ENCODE data around the gene KNCN. TPM values are rescaled to one million over a fixed set of nuclear protein-coding genes. Genes with fewer than 3 reads are reported as not detected.

Gene KNCN
- total RNA-seq, 4 donors from 2014 or later = not detected

DNA sequence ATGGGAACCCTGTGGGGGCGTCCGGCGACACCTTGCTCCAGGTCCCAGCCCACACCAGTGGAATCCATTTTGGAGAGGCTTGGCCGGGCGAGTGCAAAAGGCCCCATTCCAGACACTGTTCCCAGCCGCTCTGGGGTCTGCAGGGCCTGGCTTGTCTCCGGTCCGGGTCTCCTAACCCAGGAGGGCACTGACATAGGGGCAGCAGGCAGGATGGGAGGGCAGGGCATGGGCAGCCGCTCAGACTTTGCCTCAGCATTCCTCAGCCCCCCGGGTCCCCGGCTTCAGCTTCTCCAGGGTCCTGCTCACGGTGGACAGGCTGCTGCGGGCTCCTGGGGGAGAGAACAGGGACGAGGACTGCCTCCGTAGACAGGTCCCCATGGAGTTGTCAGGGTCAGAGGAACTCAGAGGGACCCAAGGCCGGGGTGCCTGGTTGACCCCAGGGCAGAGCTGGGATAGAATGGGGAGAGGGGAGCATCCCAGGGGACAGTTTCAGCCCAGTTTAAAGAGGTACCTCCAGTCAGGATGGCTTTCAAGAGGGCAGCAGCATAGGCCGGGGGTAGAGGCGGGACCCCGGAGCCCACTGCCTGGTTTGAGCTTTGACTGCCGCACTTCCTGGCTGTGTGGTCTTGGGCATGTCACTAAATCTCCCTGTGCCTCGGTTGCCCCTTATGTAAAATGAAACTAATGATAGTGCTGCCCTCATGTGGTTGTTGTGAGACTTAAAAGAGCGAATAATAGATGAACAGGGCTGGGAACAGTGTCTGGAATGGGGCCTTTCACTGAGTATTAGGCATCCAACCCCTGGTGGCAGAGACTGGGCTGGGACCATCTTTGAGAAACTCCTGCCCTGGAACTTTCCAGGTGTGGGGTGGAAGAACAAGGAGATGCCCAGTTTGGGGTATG, 3.7 kb downstream of the KNCN start:
- H3K4me3 ChIP-seq = no peak overlapping the region
- H3K4me1 ChIP-seq = no peaks in the 10 kb centered on the region
- H3K27me3 ChIP-seq = peaks cover 20 to 30% (median 26%) of the 10 kb centered on the region in 3 donors
- no peaks in the 10 kb centered on the region for H3K9me3 ChIP-seq
- intact Hi-C loops (cut with DNase I; ENCODE audit: low total_unique reads) = no loop called here
- TF ChIP-seq, protein P1, sequence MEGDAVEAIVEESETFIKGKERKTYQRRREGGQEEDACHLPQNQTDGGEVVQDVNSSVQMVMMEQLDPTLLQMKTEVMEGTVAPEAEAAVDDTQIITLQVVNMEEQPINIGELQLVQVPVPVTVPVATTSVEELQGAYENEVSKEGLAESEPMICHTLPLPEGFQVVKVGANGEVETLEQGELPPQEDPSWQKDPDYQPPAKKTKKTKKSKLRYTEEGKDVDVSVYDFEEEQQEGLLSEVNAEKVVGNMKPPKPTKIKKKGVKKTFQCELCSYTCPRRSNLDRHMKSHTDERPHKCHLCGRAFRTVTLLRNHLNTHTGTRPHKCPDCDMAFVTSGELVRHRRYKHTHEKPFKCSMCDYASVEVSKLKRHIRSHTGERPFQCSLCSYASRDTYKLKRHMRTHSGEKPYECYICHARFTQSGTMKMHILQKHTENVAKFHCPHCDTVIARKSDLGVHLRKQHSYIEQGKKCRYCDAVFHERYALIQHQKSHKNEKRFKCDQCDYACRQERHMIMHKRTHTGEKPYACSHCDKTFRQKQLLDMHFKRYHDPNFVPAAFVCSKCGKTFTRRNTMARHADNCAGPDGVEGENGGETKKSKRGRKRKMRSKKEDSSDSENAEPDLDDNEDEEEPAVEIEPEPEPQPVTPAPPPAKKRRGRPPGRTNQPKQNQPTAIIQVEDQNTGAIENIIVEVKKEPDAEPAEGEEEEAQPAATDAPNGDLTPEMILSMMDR (IDR thresholded peaks at IDR 0.05 in 4 of 5, conservative IDR thresholded peaks at IDR 0.05 in 1 of 5) = peak in 3 of 5 experiments; percentile 36 to 41 (median 41)
- TF ChIP-seq POLR2A (IDR thresholded peaks at IDR 0.05) = no peak
- ATAC-seq (no peak), DNase-seq (no peak)
- H3K36me3 ChIP-seq = no peaks in the 10 kb centered on the region
- H3K27ac ChIP-seq = no peak overlapping the region
- in situ Hi-C loops (cut with MboI; ENCODE audit: low sequenced_read_pairs in 4 of 4) = loop anchor here in 1 of 4 donors (25.0 kb wide), 1 partner anchor 110 kb away; no protein-coding TSS in a partner anchor

DNA sequence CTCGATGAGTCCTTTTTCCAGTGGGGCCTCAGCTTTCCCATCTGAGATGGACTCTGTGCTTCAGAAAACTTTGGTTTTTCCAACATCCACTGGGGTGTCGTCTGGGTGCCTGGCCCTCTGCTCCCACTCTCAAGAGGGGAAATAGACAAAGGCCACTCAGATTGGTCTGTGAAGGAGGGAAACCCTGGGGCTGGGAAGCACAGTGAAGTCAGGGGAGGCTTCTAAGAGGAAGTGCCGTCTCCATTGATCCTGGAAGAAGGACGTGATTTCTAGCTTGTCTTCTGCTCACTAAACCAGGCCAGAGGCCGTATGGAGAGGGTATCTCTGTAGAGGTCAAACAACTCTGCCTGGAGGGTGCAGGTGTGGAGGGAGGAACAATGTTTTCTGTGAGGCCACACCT, 5.2 kb downstream of the KNCN start:
- H3K9me3 ChIP-seq = no peaks in the 10 kb centered on the region
- in situ Hi-C loops (cut with MboI; ENCODE audit: low sequenced_read_pairs in 4 of 4) = loop anchor here in 1 of 4 donors (25.0 kb wide), 1 partner anchor 109 kb away; no protein-coding TSS in a partner anchor
- H3K4me1 ChIP-seq = no peaks in the 10 kb centered on the region
- no peak for ATAC-seq
- no peak overlapping the region for H3K4me3 ChIP-seq
- no peak for DNase-seq
- no peaks in the 10 kb centered on the region for H3K36me3 ChIP-seq
- TF ChIP-seq, protein P1 (IDR thresholded peaks at IDR 0.05 in 4 of 5, conservative IDR thresholded peaks at IDR 0.05 in 1 of 5) = no peak
- no peak for TF ChIP-seq POLR2A (IDR thresholded peaks at IDR 0.05)
- H3K27me3 ChIP-seq = peaks cover 20 to 25% (median 23%) of the 10 kb centered on the region in 3 donors
- intact Hi-C loops (cut with DNase I; ENCODE audit: low total_unique reads) = no loop called here
- H3K27ac ChIP-seq = no peak overlapping the region

DNA sequence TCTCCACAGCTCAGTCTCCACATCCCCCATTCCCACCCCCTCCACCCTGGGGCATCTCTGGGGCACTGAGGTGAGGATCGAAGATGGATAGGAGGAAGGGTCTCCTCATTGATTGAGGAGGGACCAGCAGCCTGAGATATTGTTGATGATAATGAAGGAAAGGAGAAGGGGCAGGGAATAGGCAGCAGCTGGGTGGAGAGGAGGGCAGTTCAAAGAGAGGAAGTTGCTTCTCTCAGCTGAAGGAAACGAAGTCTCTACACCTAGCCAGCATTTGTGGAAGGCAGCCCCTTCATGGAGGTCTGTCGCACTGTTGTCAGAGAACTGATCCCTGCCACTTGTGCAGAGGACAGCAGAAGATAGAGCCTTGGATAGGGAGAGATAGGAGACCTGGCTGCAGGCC, 5.7 kb downstream of the KNCN start:
- no peak overlapping the region for H3K4me3 ChIP-seq
- ATAC-seq = no peak
- H3K27ac ChIP-seq = no peak overlapping the region
- no peak for TF ChIP-seq POLR2A (IDR thresholded peaks at IDR 0.05)
- TF ChIP-seq, protein P1 (IDR thresholded peaks at IDR 0.05 in 4 of 5, conservative IDR thresholded peaks at IDR 0.05 in 1 of 5) = no peak
- H3K27me3 ChIP-seq = peaks cover 20 to 23% (median 23%) of the 10 kb centered on the region in 3 donors
- H3K36me3 ChIP-seq = no peaks in the 10 kb centered on the region
- no peaks in the 10 kb centered on the region for H3K9me3 ChIP-seq
- no peaks in the 10 kb centered on the region for H3K4me1 ChIP-seq
- in situ Hi-C loops (cut with MboI; ENCODE audit: low sequenced_read_pairs in 4 of 4) = loop anchor here in 1 of 4 donors (25.0 kb wide), 1 partner anchor 108 kb away; no protein-coding TSS in a partner anchor
- intact Hi-C loops (cut with DNase I; ENCODE audit: low total_unique reads) = no loop called here
- no peak for DNase-seq

DNA sequence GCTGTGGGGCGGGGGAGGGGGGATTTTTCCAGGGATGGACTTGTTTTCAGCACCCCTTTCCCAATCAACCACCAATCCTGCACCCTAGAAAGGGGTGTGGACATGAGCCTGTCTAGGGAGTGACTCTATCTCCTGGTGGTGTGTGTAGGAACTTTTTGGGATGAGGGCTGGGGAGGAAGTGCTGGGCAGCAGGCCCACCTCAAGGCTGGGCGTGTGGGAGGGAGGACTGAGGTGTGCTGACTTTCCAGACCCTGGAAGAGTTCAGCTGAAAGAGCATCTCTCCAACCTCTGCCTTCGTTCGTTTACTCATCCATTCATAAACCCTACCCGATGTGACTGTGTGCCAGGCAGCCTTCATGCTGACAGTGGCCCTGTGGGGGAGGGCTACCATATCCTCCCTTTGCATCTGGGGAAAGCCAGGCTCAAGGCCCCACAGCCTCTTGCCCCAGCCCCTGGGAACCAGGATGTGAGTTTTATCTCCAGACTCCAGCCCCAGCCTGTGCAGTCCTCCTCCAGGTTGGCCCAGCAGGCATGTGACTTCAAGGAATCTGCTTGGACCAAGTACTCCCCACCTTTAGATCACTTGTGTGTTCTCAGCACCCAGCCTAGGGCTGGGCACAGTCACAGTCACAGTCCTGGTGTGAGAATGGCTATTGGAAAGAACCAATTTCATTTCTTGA, 6.7 kb downstream of the KNCN start:
- in situ Hi-C loops (cut with MboI; ENCODE audit: low sequenced_read_pairs in 4 of 4) (loop anchor here in 1 of 4 donors (25.0 kb wide), 1 partner anchor 107 kb away; no protein-coding TSS in a partner anchor), intact Hi-C loops (cut with DNase I; ENCODE audit: low total_unique reads) (no loop called here)
- no peak overlapping the region for H3K27ac ChIP-seq
- peaks cover 18 to 23% (median 23%) of the 10 kb centered on the region in 3 donors for H3K27me3 ChIP-seq
- no peak overlapping the region for H3K4me3 ChIP-seq
- no peaks in the 10 kb centered on the region for H3K9me3 ChIP-seq
- no peak for TF ChIP-seq POLR2A (IDR thresholded peaks at IDR 0.05)
- TF ChIP-seq, protein P1 (IDR thresholded peaks at IDR 0.05 in 4 of 5, conservative IDR thresholded peaks at IDR 0.05 in 1 of 5) = no peak
- H3K4me1 ChIP-seq = no peaks in the 10 kb centered on the region
- no peak for ATAC-seq
- DNase-seq = no peak
- H3K36me3 ChIP-seq = no peaks in the 10 kb centered on the region

Data from gastrocnemius medialis (tissue), 4 donors.